H4 (cell line): ENCODE results near the gene SULT1B1. TPM values are rescaled to one million over a fixed set of nuclear protein-coding genes. Genes with fewer than 3 reads are reported as not detected.

Experiments used
- DNase-seq: peaks from one replicate; pipeline ENCODE4 v3.0.0-alpha.2; 2015; ENCODE audit warnings: low spot score
- total RNA-seq: library from RNA; depleted of rRNA; stranded (reverse); fragments of >200 nt; shearing (Covaris generic); gene quantifications from 2 replicates; pipeline ENCODE4 v1.2.3, GENCODE V29; 2014

The SULT1B1 gene
- total RNA-seq, 1 experiment from 2014 or later = 1.8 TPM

- no peak for DNase-seq
Observed at GRCh38 chr4:69749771-69750170, 10.6 kb downstream of the SULT1B1 start.

GRCh38 chr4:69748173-69748572 is 12.2 kb downstream of the SULT1B1 start:
- no peak for DNase-seq

GRCh38 chr4:69744157-69744478 is 16.3 kb downstream of the SULT1B1 start:
- no peak for DNase-seq

- no peak for DNase-seq
Observed at GRCh38 chr4:69743476-69744156, 16.8 kb downstream of the SULT1B1 start.

- DNase-seq = no peak
Observed at GRCh38 chr4:69742596-69742995, 17.8 kb downstream of the SULT1B1 start.

- no peak for DNase-seq
Observed at GRCh38 chr4:69738872-69739271, 21.5 kb downstream of the SULT1B1 start.

GRCh38 chr4:69735119-69735518 is 25.3 kb downstream of the SULT1B1 start:
- no peak for DNase-seq

- DNase-seq = no peak
Observed at GRCh38 chr4:69731847-69732246, 28.6 kb downstream of the SULT1B1 start.

- no peak for DNase-seq
Observed at GRCh38 chr4:69731241-69731640, 29.2 kb downstream of the SULT1B1 start.

GRCh38 chr4:69730002-69730401 is 30.4 kb downstream of the SULT1B1 start:
- no peak for DNase-seq

- DNase-seq = no peak
Observed at GRCh38 chr4:69727926-69728325, 32.5 kb downstream of the SULT1B1 start.

GRCh38 chr4:69727426-69727825 is 33.0 kb downstream of the SULT1B1 start:
- no peak for DNase-seq

GRCh38 chr4:69726971-69727370 is 33.4 kb downstream of the SULT1B1 start:
- no peak for DNase-seq

- no peak for DNase-seq
Observed at GRCh38 chr4:69718396-69719271, 41.8 kb downstream of the SULT1B1 start.

- no peak for DNase-seq
Observed at GRCh38 chr4:69717778-69718177, 42.6 kb downstream of the SULT1B1 start.

GRCh38 chr4:69716654-69717053 is 43.8 kb downstream of the SULT1B1 start:
- no peak for DNase-seq

GRCh38 chr4:69714086-69714485 is 46.3 kb downstream of the SULT1B1 start:
- DNase-seq = no peak

GRCh38 chr4:69713593-69713992 is 46.8 kb downstream of the SULT1B1 start:
- no peak for DNase-seq

- no peak for DNase-seq
Observed at GRCh38 chr4:69710580-69710979, 49.8 kb downstream of the SULT1B1 start.

GRCh38 chr4:69708211-69708610 is 52.2 kb downstream of the SULT1B1 start:
- DNase-seq = no peak

GRCh38 chr4:69707807-69708206 is 52.6 kb downstream of the SULT1B1 start:
- no peak for DNase-seq

- DNase-seq = no peak
Observed at GRCh38 chr4:69702201-69702600, 58.2 kb downstream of the SULT1B1 start.

- DNase-seq = no peak
Observed at GRCh38 chr4:69701696-69702095, 58.7 kb downstream of the SULT1B1 start.
